ENCODE measurements around the gene HDAC9. TPM values are rescaled to one million over a fixed set of nuclear protein-coding genes. Genes with fewer than 3 reads are reported as not detected.

The HDAC9 gene
- total RNA-seq, 1 experiment from 2014 or later: 11.3 TPM

- Mint-ChIP-seq H3K27ac (ENCODE audit: low read depth, unreplicated experiment) (no peak overlapping the region), H3K36me3 (ENCODE audit: insufficient read depth, unreplicated experiment) (no peaks in the 10 kb centered on the region), H3K4me3 (ENCODE audit: unreplicated experiment) (no peak overlapping the region), H3K27me3 (ENCODE audit: insufficient read depth, unreplicated experiment) (no peaks in the 10 kb centered on the region), H3K4me1 (ENCODE audit: insufficient read depth, unreplicated experiment) (peaks cover 6% of the 10 kb centered on the region), H3K9me3 (ENCODE audit: unreplicated experiment) (no peaks in the 10 kb centered on the region)
- POLR2A ChIA-PET: interaction anchor here (0.7 to 1.3 kb wide), 2 partner anchors 11 to 271 kb away, joined by 3 read pairs; partner anchors contain the start of gene TWIST1
- no peak for DNase-seq (ENCODE audit: unreplicated experiment)
- intact Hi-C loops (cut with micrococcal nuclease): no loop called here
- TF ChIP-seq CTCF (IDR thresholded peaks at IDR 0.05; ENCODE audit: unreplicated experiment): no peak
- no TSS peak for BruUV-seq (replicated peaks)
- CTCF ChIA-PET: interaction anchor here (0.6 to 1.3 kb wide), 2 partner anchors 11 to 300 kb away, joined by 3 read pairs; no protein-coding TSS in a partner anchor
Measured at GRCh38 chr7:18845700-18846099, 350.2 kb downstream of the HDAC9 start.

DNA sequence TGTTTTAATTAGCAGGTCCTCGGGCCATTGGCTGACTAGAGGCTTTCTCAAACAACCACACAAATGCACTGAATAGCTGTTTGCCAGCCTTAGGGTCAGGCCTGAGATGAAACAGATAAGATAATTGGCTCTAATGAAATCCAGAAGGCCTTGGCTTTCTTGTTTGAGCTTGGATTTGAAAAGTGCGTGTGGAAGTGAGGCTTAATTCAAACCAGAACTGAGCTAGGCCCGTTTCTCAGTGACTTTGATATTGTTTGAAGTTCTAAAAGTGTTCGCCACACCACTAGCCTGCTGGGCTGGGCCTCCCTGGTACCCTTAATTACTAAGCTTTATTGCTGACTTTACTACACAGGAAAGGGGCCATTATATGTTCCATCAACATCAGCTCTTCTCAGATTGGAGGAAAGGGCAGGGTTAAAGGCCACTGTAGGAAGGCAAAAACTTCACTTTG, 351.2 kb downstream of the HDAC9 start:
- no peak overlapping the region for H3K4me3 Mint-ChIP-seq (ENCODE audit: unreplicated experiment)
- no peak overlapping the region for H3K27ac Mint-ChIP-seq (ENCODE audit: low read depth, unreplicated experiment)
- H3K9me3 Mint-ChIP-seq (ENCODE audit: unreplicated experiment): no peaks in the 10 kb centered on the region
- no peak for TF ChIP-seq CTCF (IDR thresholded peaks at IDR 0.05; ENCODE audit: unreplicated experiment)
- DNase-seq (ENCODE audit: unreplicated experiment): no peak
- peaks cover 6% of the 10 kb centered on the region for H3K4me1 Mint-ChIP-seq (ENCODE audit: insufficient read depth, unreplicated experiment)
- ChIA-PET POLR2A (no interaction called here), CTCF (no interaction called here)
- intact Hi-C loops (cut with micrococcal nuclease): no loop called here
- H3K36me3 Mint-ChIP-seq (ENCODE audit: insufficient read depth, unreplicated experiment): no peaks in the 10 kb centered on the region
- no TSS peak for BruUV-seq (replicated peaks)
- no peaks in the 10 kb centered on the region for H3K27me3 Mint-ChIP-seq (ENCODE audit: insufficient read depth, unreplicated experiment)

DNA sequence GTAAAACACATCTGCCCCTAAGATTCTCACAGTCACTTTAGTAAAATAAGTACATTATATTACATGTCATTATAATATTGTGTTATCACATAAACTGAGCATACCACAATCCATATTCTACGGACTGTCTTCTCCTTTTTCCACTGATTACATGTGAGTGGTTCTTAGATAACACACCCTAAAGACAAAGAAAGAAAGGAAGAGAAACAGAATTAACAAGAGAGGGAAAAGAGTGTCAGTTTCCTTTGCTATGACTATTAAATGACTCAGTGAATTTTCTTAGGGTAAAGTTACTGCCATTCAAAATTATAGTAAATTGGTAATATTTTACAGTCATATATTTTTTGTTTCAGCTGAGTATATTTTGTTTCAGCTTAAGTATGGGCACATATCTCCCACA, 353.6 kb downstream of the HDAC9 start:
- Mint-ChIP-seq H3K27me3 (ENCODE audit: insufficient read depth, unreplicated experiment) (no peaks in the 10 kb centered on the region), H3K27ac (ENCODE audit: low read depth, unreplicated experiment) (no peak overlapping the region), H3K4me3 (ENCODE audit: unreplicated experiment) (no peak overlapping the region), H3K4me1 (ENCODE audit: insufficient read depth, unreplicated experiment) (peaks cover 6% of the 10 kb centered on the region), H3K9me3 (ENCODE audit: unreplicated experiment) (no peaks in the 10 kb centered on the region), H3K36me3 (ENCODE audit: insufficient read depth, unreplicated experiment) (no peaks in the 10 kb centered on the region)
- intact Hi-C loops (cut with micrococcal nuclease): no loop called here
- ChIA-PET POLR2A (no interaction called here), CTCF (no interaction called here)
- TF ChIP-seq CTCF (IDR thresholded peaks at IDR 0.05; ENCODE audit: unreplicated experiment): no peak
- no TSS peak for BruUV-seq (replicated peaks)
- DNase-seq (ENCODE audit: unreplicated experiment): no peak

GRCh38 chr7:18855796-18856195, 360.2 kb downstream of the HDAC9 start:
- Mint-ChIP-seq H3K36me3 (ENCODE audit: insufficient read depth, unreplicated experiment) (no peaks in the 10 kb centered on the region), H3K27ac (ENCODE audit: low read depth, unreplicated experiment) (no peak overlapping the region), H3K27me3 (ENCODE audit: insufficient read depth, unreplicated experiment) (no peaks in the 10 kb centered on the region), H3K4me3 (ENCODE audit: unreplicated experiment) (no peak overlapping the region), H3K9me3 (ENCODE audit: unreplicated experiment) (no peaks in the 10 kb centered on the region), H3K4me1 (ENCODE audit: insufficient read depth, unreplicated experiment) (peaks cover 13% of the 10 kb centered on the region)
- no peak for DNase-seq (ENCODE audit: unreplicated experiment)
- no TSS peak for BruUV-seq (replicated peaks)
- no peak for TF ChIP-seq CTCF (IDR thresholded peaks at IDR 0.05; ENCODE audit: unreplicated experiment)
- ChIA-PET POLR2A (no interaction called here), CTCF (no interaction called here)
- intact Hi-C loops (cut with micrococcal nuclease): no loop called here

Data from MCF 10A (cell line).